ENCODE measurements around the gene BRIP1.

- TF ChIP-seq, protein P1, sequence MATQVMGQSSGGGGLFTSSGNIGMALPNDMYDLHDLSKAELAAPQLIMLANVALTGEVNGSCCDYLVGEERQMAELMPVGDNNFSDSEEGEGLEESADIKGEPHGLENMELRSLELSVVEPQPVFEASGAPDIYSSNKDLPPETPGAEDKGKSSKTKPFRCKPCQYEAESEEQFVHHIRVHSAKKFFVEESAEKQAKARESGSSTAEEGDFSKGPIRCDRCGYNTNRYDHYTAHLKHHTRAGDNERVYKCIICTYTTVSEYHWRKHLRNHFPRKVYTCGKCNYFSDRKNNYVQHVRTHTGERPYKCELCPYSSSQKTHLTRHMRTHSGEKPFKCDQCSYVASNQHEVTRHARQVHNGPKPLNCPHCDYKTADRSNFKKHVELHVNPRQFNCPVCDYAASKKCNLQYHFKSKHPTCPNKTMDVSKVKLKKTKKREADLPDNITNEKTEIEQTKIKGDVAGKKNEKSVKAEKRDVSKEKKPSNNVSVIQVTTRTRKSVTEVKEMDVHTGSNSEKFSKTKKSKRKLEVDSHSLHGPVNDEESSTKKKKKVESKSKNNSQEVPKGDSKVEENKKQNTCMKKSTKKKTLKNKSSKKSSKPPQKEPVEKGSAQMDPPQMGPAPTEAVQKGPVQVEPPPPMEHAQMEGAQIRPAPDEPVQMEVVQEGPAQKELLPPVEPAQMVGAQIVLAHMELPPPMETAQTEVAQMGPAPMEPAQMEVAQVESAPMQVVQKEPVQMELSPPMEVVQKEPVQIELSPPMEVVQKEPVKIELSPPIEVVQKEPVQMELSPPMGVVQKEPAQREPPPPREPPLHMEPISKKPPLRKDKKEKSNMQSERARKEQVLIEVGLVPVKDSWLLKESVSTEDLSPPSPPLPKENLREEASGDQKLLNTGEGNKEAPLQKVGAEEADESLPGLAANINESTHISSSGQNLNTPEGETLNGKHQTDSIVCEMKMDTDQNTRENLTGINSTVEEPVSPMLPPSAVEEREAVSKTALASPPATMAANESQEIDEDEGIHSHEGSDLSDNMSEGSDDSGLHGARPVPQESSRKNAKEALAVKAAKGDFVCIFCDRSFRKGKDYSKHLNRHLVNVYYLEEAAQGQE (IDR thresholded peaks at IDR 0.05; ENCODE audit: unreplicated experiment) = no peak
- TF ChIP-seq, protein P2, sequence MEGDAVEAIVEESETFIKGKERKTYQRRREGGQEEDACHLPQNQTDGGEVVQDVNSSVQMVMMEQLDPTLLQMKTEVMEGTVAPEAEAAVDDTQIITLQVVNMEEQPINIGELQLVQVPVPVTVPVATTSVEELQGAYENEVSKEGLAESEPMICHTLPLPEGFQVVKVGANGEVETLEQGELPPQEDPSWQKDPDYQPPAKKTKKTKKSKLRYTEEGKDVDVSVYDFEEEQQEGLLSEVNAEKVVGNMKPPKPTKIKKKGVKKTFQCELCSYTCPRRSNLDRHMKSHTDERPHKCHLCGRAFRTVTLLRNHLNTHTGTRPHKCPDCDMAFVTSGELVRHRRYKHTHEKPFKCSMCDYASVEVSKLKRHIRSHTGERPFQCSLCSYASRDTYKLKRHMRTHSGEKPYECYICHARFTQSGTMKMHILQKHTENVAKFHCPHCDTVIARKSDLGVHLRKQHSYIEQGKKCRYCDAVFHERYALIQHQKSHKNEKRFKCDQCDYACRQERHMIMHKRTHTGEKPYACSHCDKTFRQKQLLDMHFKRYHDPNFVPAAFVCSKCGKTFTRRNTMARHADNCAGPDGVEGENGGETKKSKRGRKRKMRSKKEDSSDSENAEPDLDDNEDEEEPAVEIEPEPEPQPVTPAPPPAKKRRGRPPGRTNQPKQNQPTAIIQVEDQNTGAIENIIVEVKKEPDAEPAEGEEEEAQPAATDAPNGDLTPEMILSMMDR (conservative IDR thresholded peaks at IDR 0.05; ENCODE audit: low read depth in 2 of 2) = no peak
- TF ChIP-seq EZH2 (IDR thresholded peaks at IDR 0.05; ENCODE audit: low read depth, unreplicated experiment) = no peak
Measured at GRCh38 chr17:61710546-61710945, 152.8 kb downstream of the BRIP1 start.

Data from GM23338 (cell line).